Hematopoietic multipotent progenitor cell (in vitro differentiated cells): ENCODE results near the gene FAM149A. TPM values are rescaled to one million over a fixed set of nuclear protein-coding genes. Genes with fewer than 3 reads are reported as not detected.
A peak's percentile ranks its signal among the peaks of the same experiment; 100 is the strongest.

ENCODE experiments used
- DNase-seq, 3 donors: peaks; one replicate each; pipeline ENCODE4 v3.0.0-alpha.2; 2011 to 2015; ENCODE audit warnings: low read depth in 2 of 3, low spot score in 2 of 3
- small RNA-seq: library from RNA; depleted of rRNA; stranded (forward); fragments of <200 nt; gene quantifications from one replicate; pipeline ENCODE3, GENCODE V24; 2012
- total RNA-seq: library from RNA; depleted of rRNA; stranded (reverse); fragments of >200 nt; gene quantifications from one replicate; pipeline ENCODE4 v1.2.3, GENCODE V29; 2012

Gene FAM149A
- total RNA-seq, 1 donor: under 0.01 TPM

GRCh38 chr4:186200516-186200915 lies 96.0 kb downstream of the FAM149A start:
- no peak for DNase-seq

GRCh38 chr4:186201010-186201409 lies 96.5 kb downstream of the FAM149A start:
- no peak for DNase-seq

- peak in 2 of 3 donors; percentile 36 to 77 for DNase-seq
Measured at GRCh38 chr4:186201535-186202230, 97.2 kb downstream of the FAM149A start.

GRCh38 chr4:186202490-186203140 lies 98.1 kb downstream of the FAM149A start:
- DNase-seq: no peak

GRCh38 chr4:186203406-186203805 lies 98.9 kb downstream of the FAM149A start:
- peak in 1 of 3 donors; percentile 70 for DNase-seq

- peak in 1 of 3 donors; percentile 74 for DNase-seq
Measured at GRCh38 chr4:186204103-186204559, 99.6 kb downstream of the FAM149A start.

- no peak for DNase-seq
Measured at GRCh38 chr4:186204686-186205085, 100.2 kb downstream of the FAM149A start.

GRCh38 chr4:186205156-186205555 lies 100.7 kb downstream of the FAM149A start:
- no peak for DNase-seq

- no peak for DNase-seq
Measured at GRCh38 chr4:186216465-186217024, 112.0 kb downstream of the FAM149A start.

GRCh38 chr4:186217733-186218293 lies 113.3 kb downstream of the FAM149A start:
- no peak for DNase-seq

- DNase-seq: no peak
Measured at GRCh38 chr4:186221624-186222023, 117.1 kb downstream of the FAM149A start.

Small RNA genes lying within 50 kb of the gene (small RNA-seq; reads per million reads assigned to genes)
- not detected for gene RF00322

Other genes with a start within 250 kb of the FAM149A start
- gene TLR3, start 35.5 kb upstream of the FAM149A start, total RNA-seq: 3.2 TPM
- 21.0 TPM for gene CYP4V2, start 86.9 kb downstream of the FAM149A start, total RNA-seq
- under 0.01 TPM for gene KLKB1, start 122.8 kb downstream of the FAM149A start, total RNA-seq
- gene F11, start 161.5 kb downstream of the FAM149A start, total RNA-seq: not detected